ENCODE data around the gene GUSB. TPM values are rescaled to one million over a fixed set of nuclear protein-coding genes. Genes with fewer than 3 reads are reported as not detected.
"Not testable (repeated sequence)": the region's sequence is repeated elsewhere in the genome, so short reads cannot be mapped to it uniquely, and the experiment has no call there.

GUSB gene
- total RNA-seq, 1 donor from 2014 or later = 20.8 TPM

- DNase-seq (ENCODE audit: low read depth) = no peak
Observed at GRCh38 chr7:65975814-65976445, 6.1 kb downstream of the GUSB start.

DNA sequence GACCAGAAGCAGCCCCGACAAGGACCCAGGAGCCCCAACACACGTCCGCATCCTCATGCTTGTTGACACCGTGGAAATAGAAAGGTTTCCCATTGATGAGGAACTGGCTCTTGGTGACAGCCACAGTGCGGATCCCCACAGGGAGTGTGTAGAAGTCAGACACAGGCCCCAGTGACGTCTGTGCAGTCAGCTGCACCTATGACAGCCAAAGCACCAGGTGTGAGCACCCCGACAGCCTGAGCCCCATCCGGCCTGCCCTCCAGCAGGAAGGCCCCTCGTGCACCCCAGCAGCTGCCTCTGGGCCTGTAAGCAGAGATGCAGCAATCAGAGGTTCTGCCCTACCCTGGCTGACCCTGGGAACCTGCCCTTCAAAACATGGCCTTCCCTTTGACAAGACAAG is 7.1 kb downstream of the GUSB start:
- DNase-seq (ENCODE audit: low read depth) = no peak

GRCh38 chr7:65974191-65974801 is 7.7 kb downstream of the GUSB start:
- DNase-seq (ENCODE audit: low read depth) = no peak

DNA sequence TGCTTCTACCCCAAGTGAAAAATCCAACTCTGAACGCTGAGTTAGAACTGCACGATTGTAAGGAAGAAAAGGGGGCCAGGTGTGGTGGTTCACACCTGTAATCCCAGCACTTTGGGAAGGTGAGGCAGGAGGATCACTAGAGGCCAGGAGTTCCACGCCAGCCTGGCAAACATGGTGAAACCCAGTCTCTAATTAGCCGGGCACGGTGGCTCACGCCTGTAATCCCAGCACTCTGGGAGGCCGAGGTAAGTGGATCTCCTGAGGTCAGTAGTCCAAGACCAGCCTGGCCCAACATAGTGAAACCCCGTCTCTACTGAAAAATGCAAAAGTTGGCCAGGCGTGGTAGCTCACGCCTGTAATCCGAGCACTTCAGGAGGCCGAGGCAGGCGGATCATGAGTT is 9.0 kb downstream of the GUSB start:
- DNase-seq (ENCODE audit: low read depth) = no peak

DNA sequence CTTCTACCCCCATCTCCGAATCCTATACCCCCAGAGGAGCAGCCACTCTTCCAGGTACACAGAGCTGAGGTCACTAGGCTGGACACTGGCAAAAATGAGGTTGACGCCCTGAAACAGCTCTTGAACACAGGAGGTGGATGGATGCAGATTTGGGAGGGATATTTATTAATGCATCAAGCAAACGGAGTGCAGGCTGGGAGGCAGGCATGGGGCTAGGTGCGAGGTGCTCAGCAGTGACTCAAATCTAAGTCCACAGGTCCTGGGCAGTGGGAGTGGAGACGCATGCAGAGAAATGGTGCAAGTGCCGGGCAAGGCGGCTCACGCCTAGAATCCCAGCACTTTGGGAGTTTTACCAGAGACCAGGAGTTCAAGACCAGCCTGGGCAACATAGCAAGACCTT is 11.0 kb downstream of the GUSB start:
- DNase-seq (ENCODE audit: low read depth) = no peak

DNA sequence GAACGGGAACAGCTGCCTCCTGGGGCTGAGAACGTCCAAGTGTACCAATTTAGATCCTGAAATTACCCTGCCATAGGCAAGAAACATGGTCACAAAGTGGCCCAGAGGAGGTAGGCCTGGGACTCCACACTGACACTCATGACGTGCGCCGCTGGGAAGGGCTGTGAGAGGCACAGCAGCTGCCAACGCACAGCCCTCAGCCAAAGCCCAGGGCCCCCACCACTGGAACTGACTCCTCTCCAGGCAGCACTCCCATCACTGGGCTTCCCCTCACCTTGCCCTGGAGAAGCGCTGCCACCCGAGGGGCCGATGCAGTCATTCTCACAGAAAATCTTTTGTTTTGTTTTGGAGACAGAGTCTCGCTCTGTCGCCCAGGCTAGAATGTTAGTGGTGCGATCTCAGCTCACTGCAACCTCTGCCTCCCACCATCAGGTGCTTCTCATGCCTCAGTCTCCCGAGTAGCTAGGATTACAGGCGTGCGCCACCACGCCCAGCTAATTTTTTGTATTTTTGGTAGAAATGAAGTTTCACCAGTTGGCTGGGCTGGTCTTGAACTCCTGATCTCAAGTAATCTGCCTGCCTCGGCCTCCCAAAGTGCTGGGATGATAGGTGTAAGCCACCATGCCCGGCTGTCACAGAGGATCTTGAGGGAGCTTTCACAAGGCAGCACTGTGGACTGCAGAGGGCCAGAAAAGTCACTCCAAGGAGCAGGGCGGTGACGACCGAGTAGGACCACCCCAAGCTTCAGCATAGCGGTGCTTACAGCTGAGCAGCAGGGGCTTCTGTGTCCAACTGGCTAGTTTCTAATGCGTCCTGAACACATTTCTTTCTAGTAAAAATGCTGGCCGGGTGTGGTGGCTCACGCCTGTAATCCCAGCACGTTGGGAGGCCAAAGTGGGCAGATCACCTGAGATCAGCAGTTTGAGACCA is 13.5 kb downstream of the GUSB start:
- DNase-seq (ENCODE audit: low read depth) = no peak

DNA sequence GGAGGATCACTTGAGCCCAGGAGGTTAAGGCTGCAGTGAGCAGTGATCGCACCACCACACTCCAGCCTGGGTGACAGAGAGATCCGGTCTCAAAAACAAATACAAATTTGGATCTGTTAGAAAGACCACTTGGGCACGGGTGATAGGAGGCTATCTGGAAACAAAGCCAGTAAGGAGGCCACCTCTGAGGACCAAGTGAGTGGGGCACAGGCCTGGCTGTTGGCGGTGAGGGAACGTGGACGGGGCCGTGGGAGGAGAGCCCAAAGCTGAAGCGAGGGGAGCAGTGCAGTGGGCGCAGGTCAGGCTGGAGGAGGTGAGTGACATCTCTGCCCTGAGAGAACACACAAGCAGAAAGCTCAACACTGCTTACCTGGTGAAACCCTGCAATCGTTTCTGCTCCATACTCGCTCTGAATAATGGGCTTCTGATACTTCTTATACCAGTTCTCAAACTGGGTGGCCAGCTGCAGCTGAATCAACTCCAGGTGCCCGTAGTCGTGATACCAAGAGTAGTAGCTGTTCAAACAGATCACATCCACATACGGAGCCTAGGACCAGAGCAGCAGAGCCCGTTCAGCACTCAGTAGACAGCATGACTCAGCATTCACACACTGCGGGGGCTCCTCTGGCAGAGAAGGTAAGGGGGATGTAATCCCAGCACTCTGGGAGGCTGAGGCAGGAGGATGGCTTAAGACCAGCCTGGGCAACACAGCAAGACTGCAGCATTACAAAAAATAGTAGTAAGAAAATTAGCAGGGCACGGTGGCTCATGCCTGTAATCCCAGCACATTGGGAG is 14.5 kb downstream of the GUSB start:
- DNase-seq (ENCODE audit: low read depth) = no peak

DNA sequence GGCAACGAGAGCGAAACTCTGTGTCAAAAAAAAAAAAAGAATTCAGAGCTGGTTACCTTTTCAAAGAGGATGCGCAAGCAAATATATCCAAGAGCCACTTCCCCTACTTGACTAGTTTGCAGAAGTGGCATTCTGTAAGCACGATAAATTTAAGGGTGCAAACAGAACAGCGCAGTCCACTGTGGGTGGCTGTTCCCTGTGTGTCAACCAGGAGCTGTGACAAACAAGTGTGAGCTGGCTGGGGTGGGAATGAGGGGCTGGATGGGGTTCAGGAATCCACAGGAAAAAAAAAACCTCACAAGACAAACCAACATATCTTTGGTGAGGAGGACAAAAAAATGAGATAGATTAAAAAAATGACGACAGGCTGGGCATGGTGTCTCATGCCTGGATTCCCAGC is 15.9 kb downstream of the GUSB start:
- no peak for DNase-seq (ENCODE audit: low read depth)

GRCh38 chr7:65964671-65965070 is 17.3 kb downstream of the GUSB start:
- not testable (repeated sequence) for DNase-seq (ENCODE audit: low read depth)

- no peak for DNase-seq (ENCODE audit: low read depth)
Observed at GRCh38 chr7:65962033-65962432, 20.0 kb downstream of the GUSB start.

DNA sequence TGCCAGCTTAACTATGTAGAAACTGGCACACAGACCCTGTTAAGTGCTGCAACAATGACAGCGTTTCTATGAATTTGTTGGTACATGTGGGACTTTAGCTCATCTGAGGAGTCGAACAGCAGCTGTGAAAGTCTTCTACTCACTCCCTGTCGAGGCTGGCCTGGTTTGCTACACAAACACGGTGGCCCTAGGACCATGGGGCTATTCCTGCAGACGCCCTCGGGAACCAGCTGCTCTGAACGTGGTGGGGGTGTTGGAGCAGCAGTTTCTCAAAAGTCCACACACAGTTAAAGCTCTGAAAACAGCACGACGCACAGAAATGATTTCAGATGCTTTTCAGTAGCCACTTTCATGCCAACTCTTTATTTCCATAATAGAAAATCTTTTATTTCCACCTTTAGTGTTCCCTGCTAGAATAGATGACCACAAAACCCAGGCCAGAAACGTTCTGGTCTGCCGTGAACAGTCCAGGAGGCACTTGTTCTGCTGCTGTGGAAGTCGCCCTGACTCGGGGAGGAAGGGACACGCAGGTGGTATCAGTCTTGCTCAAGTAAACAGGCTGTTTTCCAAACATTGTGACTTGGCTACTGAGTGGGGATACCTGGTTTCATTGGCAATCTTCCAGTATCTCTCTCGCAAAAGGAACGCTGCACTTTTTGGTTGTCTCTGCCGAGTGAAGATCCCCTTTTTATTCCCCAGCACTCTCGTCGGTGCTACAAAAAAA is 21.5 kb downstream of the GUSB start:
- DNase-seq (ENCODE audit: low read depth) = no peak

DNA sequence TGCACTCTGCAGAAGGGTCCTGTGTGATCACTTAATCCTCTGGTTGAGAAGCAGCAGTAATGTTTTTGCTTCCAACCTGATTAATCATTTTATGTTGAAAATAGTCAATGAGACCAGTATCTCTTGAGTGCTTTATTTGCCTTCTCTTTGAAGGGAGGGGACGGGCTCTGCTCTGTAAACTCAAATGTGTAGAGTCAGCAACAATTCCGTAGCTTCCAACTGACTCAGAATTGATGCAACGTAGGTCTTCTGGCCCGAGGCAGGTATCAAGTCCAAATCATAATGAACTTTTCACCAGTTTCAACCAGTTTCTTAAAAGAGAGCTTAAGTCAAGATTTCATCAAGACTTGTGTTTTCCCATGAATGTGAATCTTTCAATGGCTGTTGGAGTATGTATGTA is 26.3 kb downstream of the GUSB start:
- no peak for DNase-seq (ENCODE audit: low read depth)

DNA sequence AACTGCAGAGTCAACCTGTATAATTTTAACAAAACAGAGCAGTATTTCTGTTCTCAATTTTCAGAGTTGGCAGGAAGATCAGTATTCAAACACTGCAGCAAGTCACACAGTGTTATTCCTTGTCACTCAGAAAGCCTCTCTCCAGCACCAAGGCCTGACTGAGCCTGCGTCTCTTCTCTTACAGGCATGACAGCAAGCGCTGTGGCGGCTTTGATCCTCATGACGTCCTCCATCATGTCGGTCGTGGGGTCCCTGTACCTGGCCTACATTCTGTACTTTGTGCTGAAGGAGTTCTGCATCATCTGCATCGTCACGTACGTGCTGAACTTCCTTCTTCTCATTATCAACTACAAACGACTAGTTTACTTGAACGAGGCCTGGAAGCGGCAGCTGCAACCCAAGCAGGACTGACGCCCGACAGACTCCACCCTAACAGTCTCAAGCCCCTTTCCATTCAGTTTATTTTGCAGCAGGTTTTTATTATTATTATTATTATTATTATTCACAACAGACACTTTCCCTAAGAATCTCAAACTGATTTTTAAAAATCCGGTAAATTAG is 28.0 kb downstream of the GUSB start:
- no peak for DNase-seq (ENCODE audit: low read depth)

DNA sequence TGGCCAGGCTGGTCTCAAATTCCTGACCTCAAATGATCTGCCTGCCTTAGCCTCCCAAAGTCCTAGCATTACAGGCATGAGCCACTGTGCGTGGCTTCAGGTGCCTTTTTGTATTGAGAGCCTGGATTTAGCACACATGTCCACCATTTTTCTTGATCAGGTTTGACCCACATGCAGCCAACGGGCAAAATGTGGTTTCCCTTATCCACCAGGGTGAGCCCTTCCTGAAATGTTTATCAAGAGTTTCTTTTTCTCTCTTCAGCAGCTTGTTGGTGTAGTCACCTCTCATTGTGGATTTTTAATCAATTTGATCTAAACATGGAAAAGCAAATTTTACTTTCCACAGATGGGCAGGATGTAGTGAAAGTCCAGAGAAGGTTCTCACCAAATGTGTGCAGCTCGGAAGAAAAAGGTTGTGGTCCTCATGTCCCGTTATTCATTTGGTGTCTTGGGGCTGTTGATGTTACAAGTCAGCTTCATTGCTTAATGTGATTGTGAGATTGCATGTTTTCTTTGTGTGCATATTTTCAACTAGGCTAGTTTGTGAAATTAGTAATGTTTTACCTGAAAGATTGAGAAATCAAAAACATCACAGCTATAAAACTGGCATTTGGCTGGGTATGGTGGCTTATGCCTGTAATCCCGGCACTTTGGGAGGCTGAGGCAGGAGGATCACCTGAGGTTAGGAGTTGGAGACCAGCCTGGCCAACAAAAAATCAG is 28.9 kb downstream of the GUSB start:
- DNase-seq (ENCODE audit: low read depth) = no peak

- DNase-seq (ENCODE audit: low read depth) = peak; percentile 62
Observed at GRCh38 chr7:65951837-65952578, 30.0 kb downstream of the GUSB start.

DNA sequence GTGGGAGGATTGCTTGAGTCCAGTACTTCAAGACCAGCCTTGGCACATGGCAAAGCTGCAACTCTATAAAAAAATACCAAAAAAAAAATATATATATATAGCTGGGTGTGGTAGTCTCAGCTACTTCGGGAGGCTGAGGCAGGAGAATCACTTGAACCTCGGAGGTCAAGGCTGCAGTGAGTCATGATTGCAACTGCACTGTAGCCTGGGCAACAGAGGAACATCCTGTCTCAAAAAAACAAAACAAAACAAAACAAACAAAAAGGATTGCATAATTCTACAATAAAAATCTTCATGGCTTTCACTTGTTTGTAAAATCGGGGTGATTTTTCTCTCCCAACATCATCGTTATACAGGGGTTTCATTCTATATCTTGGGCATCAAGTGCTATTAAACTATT is 35.1 kb downstream of the GUSB start:
- DNase-seq (ENCODE audit: low read depth) = peak; percentile 32

DNA sequence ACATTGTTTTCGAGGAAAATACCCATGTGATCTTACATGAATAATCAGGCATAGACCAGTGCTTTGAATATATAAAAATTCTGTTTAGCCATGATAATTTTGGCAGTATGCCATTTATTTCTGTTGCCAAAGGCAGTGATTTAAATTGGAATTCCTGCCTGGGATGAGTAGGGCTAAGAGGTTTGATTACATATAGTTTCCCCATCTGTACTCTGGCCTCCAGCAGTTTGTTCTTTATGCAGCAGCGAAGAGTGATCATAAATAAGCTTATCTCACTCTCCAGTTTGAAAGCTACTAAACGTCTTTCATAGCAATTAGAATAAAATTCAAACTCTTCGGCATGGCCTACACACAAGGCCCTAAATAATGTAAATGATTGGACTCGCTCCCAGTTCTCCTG is 36.2 kb downstream of the GUSB start:
- not testable (repeated sequence) for DNase-seq (ENCODE audit: low read depth)

- peak; percentile 95 for DNase-seq (ENCODE audit: low read depth)
Observed at GRCh38 chr7:65938336-65938895, 43.6 kb downstream of the GUSB start.

GRCh38 chr7:65937296-65937695 is 44.7 kb downstream of the GUSB start:
- DNase-seq (ENCODE audit: low read depth) = no peak
